RWPE1 (cell line): ENCODE data around the gene GAB2.

Experiments used
- CTCF ChIA-PET: fragments of 350-600 bp; sonication (Branson Sonifier 250); formaldehyde crosslinking; extraction: SDS; loops from one replicate; lab custom pipeline; 2021; lab: Yijun Ruan, JAX
- POLR2A ChIA-PET: fragments of 400-600 bp; formaldehyde crosslinking; extraction: SDS; loops from one replicate; lab custom pipeline; 2020; ENCODE audit warnings: antibody characterized with exemption; ENCODE audit not compliant: low non-redundant PET; lab: Yijun Ruan, JAX
- DNase-seq: peaks from one replicate; pipeline ENCODE4 v3.0.0; 2012; ENCODE audit warnings: low spot score
- H3K27ac ChIP-seq: fragments of 450-650 bp; 2 replicates; pipeline ENCODE4 v1.5.1; 2017
- CTCF ChIP-seq: fragments of 450-650 bp; conservative IDR thresholded peaks from 2 replicates; pipeline ENCODE4 v1.5.1; 2017; ENCODE audit warnings: low read depth, mild to moderate bottlenecking

GAB2 gene

DNA sequence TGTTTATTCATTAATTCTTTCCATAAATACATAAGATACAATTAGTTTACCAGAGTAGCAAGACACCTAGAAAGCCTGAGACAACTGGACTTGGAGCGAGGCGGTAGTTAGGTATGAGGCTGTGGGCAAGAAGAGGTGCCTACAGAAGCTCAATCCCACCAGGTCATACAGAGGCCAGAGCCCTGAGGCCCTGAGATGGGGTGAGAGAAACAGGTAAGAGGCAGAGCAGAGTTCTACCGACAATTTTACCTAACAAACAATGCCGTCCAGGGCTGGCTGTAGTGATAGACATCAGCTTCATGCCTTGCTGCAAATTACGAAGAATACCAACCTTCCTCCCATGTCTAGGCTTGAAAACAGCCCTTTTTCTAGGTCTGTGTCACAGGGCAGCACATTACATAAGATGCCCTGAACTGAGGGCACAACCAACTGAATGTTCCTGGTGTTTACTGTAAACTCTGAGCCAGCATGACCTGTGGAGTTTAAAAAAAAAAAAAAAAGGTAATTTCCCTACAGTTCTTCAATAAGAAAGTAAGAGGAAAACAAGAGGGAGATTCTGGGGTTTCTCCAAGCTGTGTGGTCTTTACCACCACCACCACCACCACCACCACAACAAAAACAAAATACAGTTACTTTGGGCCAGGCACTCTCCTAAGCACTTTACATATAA, 105.8 kb downstream of the GAB2 start:
- ChIA-PET POLR2A (no interaction called here), CTCF (interaction anchor here (0.6 kb wide), 2 partner anchors 73 to 1595 kb away, joined by 4 to 5 read pairs; no protein-coding TSS in a partner anchor)
- TF ChIP-seq CTCF, result no peak
- no peak for DNase-seq
- no peak overlapping the region for H3K27ac ChIP-seq

DNA sequence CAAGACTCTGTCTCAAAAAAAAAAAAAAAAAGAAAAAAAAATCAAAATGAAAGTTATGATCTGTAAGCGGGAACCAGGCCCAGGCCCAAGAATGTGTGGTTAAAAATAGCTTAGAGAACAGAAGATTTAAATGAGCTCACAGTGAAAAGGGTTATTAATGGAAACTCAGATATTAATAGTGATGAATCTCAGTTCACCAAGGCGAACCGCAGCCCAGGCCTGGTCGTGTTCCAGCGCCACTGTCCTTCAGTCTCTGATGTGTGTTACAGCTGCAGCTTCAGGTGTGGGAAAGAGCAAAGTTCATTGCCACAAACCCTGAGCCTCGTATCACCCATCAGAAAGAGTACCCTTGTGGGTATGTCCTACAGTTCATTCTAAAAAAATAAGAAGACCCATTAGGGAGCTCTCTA, 107.1 kb downstream of the GAB2 start:
- ChIA-PET CTCF (interaction anchor here (0.7 kb wide), 1 partner anchor 108 kb away, joined by 3 read pairs; no protein-coding TSS in a partner anchor), POLR2A (no interaction called here)
- H3K27ac ChIP-seq, result no peak overlapping the region
- no peak for DNase-seq
- no peak for TF ChIP-seq CTCF

DNA sequence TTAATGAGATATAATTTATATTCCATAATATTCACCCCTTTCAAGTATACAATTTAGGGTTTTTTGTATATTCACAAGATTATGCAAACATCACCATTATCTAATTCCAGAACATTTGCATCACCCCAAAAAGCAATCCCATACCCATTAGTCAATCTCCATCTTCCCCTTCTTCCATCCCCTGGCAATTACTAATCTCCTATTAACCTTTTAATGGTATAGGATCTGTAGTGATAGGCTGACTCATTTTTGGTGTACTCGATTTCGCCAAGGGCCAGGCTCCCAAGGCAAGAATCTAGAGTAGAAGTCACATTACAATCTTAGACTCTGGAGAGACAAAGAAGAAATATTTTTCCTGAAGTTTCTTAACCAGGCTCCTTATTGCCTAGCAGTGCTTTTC, 113.4 kb downstream of the GAB2 start:
- no peak overlapping the region for H3K27ac ChIP-seq
- TF ChIP-seq CTCF, result no peak
- POLR2A ChIA-PET, result no interaction called here
- CTCF ChIA-PET, result interaction anchor here (0.6 kb wide), 1 partner anchor 20 kb away, joined by 6 read pairs; no protein-coding TSS in a partner anchor
- no peak for DNase-seq

DNA sequence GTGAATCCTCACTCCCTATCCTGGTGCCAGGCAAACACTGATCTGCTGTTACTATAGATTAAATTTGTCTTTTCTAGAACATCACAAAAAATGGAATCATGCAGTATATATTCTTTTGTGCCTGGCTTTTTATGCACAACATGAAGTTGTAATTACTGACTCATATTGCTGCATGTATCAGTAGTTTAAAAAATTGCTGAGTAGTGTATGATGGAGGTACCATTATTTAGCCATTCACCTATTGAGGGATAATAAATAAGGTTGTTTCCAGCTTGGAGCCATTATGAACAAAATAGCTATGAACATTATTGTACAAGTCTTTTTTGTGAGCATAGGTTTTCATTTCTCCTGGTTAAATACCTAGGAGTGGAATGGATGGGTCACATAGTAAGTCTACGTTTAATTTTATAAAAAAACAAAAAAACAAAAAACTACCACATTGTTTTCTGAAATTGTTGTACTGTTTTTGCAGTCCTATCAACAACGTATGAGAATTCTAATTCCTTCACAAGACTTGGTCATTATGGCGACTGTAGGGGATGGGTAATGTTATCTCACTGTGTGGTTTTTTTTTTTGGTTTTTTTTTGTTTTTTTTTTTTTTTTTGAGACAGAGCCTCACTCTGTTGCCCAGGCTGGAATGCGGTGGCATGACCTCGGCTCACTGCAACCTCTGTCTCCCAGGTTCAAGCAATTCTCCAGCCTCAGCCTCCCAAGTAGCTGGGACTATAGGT, 117.3 kb downstream of the GAB2 start:
- ChIA-PET POLR2A (no interaction called here), CTCF (no interaction called here)
- TF ChIP-seq CTCF, result no peak
- no peak overlapping the region for H3K27ac ChIP-seq
- DNase-seq, result no peak

GRCh38 chr11:78299000-78299710, 118.5 kb downstream of the GAB2 start:
- POLR2A ChIA-PET, result no interaction called here
- no peak for DNase-seq
- CTCF ChIA-PET, result no interaction called here
- no peak overlapping the region for H3K27ac ChIP-seq
- no peak for TF ChIP-seq CTCF

GRCh38 chr11:78298291-78298771, 119.3 kb downstream of the GAB2 start:
- ChIA-PET CTCF (no interaction called here), POLR2A (no interaction called here)
- no peak overlapping the region for H3K27ac ChIP-seq
- DNase-seq, result no peak
- no peak for TF ChIP-seq CTCF
